GM19023 (cell line): Measurements from ENCODE around the gene ATP6V1C2.
"Not testable (repeated sequence)": the region's sequence is repeated elsewhere in the genome, so short reads cannot be mapped to it uniquely, and the experiment has no call there.

Experiments
- ATAC-seq: cut with Tn5 transposase; IDR thresholded peaks from one replicate; pipeline ENCODE4 v1.9.1; 2021; ENCODE audit warnings: mild to moderate bottlenecking, moderate library complexity; ENCODE audit not compliant: unreplicated experiment

Gene ATP6V1C2

DNA sequence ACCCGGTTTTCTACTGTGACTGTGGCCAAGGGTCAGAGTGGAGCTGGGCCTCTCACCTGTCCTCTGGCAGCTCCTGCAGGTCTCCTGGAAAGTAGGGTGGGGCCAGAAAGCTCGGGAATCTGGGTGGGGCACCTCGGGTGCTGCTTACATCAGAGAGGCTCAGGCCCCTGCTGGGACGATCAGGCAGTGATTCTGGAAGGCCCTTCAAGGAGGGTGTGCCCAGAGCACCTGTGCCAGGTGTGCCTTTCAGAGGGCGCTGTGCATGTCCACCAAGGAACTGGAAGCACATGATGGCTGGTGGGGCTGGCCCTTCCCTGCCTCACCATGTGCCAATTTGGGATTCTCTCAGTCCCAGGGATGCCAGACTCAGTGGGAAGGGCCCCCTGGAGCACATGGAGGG, 44.0 kb downstream of the ATP6V1C2 start:
- no peak for ATAC-seq

DNA sequence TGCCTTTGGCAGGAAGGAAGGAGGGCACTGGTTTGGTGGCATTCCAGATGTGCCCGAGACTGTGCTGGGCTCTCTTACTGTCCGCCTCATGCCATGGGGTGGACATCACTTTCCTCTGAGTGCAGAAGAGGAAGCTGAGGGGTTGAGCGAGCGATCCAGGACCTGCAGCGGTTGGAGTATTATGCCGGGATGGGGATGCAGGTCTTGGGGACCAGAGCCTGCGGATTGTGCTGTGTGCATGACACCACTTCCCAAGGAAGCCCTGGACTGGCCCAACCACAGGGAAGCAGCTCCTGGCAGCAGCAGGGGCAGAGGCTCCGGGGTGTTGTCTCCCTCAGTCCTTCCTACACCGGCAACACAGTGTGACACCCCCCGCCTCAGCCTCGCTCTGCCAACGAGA, 44.5 kb downstream of the ATP6V1C2 start:
- no peak for ATAC-seq

DNA sequence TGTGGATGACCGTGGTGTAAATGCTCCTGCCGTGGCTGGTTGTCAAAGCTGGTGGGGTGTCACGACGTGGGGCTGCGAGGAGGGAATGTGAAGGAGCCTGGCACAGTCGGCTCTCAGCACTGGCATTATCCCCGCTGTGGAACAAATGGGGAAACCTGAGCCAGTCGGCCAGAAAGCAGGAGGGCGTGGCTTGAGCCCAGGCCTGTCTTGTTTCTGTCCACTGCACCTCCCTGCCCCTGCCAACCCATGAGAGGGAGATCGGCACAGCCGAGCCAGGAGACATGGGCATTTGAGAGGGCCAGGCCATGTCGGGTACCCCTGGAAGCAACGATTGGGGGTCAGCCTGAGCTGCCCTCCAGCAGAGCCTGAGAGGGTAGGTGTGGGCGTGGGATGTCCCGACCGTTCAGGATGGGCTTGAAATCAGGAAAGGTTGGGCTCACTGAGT, 46.7 kb downstream of the ATP6V1C2 start:
- no peak for ATAC-seq

DNA sequence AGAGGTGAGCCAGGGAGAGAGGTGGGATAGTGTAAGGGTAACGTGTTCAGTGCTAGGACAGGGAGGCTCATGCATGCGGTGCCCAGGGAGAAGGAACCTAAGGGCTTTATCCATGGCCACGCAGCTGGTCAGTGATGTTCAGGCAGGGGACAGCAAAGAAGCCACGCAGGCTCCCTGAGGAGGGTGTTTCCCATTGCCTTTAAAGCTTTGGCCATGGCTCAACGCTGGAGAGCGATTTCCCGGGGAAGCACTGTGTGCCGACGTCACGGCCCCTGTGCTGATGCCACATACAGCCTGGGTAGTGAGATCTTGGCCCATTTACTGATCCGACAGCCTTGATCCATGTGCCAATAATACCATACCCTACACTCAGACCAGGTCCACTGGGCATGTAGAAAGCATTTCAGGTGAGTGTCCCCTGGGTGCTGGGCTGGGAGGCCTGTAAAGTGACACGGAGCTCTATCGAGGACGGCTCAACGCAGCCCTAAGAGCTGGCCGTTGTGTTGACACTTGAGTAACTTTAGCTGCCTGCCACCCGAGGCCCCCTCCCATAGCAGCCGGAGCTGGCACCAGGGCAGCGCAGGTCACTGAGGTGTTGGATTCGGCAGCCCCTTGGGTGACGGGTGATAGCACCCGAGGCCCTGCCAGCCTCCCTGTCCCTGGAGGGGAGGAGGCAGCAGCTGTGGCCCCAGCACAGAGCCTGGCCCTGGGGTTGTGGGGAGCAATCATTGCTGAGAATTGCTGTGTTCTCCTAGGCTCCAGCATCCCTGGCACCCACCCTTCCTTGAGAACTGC, 49.7 kb downstream of the ATP6V1C2 start:
- no peak for ATAC-seq

DNA sequence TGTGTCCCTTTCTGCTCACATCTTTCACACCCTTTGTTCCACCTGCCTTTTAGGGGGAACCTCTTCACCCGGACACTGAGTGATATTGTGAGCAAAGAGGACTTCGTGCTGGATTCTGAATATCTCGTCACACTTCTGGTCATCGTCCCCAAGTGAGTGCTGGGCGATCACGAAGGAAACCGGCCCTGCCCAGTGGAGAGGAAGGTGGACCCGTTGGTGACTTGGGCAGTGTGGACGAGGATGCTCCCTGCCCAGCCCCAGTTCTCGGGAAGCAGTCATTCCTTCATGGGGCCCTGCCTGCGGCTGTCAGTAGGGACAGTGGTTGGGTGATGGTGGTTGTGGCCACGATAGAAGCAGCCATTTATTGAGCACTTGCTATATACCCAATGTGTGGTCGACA, 50.4 kb downstream of the ATP6V1C2 start:
- no peak for ATAC-seq

DNA sequence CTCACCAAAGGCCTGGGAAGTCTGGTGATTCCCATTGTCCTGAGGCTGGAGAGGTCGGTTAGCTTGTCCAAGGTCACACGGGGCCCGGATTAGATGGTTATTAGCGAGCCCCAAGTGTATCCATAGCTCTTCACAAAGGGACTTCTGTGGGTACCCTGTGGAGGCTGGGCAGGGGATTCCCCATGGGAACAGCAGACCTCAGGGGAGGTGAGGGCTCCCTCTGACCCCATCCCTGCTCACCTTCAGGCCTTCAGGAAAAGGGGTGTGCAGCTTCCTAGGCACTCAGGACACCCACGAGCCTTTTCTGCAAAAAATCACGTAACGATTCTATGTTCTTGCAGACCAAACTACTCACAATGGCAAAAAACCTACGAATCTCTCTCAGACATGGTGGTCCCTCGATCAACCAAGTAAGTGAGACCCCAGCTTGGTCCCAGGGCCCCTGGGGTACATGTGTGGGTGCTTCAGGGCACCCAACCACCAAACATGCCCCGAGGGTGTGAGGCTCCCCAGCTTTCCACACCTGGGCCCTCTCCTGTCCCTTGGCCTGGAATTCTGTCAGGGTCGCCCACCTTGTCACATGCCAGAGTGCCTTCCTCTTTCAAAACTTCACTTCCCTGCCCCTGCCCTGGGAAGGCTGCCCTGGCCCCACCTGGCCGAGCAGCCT, 50.9 kb downstream of the ATP6V1C2 start:
- no peak for ATAC-seq

DNA sequence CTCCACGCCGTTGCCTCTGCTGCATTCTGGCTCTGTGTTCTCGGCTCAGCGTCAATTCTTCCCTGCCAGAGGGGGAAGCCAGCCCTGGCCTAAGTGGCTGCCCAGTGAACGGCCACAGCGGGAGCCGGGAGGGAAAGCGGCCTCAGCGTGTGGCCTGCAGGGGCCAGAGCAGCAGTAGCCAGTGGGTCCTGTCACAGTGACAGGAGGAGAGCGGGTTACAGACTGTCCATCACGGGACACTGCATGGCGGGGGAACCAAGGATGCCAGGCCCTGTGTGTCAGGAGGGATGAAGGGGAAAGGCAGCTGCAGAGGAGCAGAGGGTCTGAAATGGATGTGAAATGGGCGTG, 51.4 kb downstream of the ATP6V1C2 start:
- ATAC-seq, result no peak

DNA sequence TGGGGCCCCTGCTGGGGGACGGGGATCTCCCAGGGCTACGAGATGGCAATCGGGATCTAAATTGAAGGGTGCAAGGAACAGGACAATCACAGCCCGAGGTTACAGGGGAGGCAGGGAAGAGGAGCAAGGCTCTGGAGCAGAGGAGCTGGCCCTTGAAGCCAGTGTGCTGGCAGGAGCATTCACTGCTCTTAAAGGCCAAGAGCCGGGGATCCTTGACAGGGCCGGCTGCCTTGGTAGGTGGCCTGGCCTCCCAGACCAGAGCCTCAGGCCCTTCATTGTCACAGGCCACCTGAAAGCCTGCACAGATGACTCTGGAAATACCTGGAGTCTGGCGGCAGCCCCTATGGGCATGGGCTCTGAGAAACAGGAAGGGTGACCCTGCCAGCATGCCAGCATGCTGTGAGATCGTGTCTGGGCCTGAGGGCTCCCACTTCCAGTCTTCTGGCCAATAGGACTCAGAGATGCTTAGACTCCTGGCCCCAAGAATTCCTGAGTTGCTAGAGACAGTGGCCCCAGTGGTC, 52.5 kb downstream of the ATP6V1C2 start:
- ATAC-seq, result no peak

DNA sequence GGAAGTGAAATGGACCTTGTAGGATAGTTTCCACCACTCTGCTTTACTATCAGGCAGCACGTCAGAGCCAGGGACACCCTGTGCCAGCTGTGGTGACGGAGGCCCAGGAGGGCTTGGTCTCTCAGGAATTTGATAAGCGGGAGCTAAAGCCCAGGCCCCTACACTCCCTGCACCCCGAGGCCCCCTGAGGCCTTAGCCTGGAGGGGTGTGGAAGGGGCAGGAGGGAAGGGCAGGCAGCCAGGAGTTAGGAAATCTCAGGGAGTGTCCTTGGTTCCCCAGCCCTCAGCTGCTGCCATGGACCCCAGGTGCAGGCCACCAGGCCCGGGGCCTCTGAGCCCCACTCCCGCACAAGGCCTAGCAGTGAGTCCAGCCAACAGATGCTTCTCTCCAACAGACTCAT, 53.0 kb downstream of the ATP6V1C2 start:
- no peak for ATAC-seq

DNA sequence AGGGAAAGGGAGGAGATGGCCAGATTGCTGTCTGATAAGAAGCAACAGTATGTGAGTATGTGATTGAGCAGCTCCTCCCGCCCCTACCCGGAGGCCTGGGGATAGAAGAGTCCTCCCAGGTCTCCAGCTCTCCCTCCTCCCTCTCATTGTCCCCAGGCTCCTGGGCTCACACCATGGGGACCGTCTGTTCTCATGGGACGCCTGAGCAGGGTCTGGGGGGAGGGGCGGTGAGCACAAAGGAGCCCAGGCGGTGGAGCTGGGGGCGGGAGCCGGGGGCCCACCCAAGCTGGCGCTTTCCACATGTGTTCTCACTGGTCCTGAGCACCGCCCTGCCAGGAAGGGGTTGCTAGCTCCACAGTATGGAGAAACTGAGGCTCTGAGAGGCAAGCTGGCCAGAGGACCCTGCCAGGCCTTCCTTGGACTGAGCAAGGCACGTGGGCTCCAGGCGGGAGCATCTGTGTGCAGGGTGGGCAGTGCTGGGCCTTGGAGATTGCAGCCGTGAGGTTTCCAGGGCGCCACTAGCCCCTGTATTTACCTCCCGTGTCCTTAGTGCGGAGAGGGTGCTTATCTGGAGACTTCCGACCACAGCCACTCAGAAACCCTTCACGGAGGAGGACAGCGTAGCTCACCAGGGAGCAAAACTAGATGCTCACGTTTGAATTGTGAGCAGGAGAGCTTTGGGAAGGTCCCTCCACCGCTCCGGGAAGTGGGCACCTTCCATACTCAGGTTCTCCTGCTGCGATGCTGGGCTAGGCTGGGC, 53.8 kb downstream of the ATP6V1C2 start:
- ATAC-seq, result no peak

DNA sequence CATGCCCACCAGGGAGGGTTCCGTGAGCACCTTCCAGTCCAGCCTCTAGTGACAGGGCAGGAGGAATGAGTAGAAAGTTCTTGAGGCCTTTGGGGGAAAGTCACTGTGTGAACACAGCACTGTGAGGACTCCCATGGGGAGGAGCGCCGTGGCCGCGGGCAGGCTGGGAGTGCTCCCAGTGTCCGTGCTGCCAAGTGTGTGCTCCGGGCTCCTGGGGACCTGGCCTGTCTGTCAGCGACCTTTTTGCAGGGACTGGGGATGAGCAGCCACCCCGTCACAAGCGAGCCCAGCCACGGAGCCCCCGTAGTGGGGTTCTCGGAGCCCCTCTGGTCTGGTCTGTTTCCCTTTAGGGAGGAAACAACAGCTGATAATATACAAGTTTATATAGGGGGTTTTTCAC, 54.4 kb downstream of the ATP6V1C2 start:
- ATAC-seq, result no peak

DNA sequence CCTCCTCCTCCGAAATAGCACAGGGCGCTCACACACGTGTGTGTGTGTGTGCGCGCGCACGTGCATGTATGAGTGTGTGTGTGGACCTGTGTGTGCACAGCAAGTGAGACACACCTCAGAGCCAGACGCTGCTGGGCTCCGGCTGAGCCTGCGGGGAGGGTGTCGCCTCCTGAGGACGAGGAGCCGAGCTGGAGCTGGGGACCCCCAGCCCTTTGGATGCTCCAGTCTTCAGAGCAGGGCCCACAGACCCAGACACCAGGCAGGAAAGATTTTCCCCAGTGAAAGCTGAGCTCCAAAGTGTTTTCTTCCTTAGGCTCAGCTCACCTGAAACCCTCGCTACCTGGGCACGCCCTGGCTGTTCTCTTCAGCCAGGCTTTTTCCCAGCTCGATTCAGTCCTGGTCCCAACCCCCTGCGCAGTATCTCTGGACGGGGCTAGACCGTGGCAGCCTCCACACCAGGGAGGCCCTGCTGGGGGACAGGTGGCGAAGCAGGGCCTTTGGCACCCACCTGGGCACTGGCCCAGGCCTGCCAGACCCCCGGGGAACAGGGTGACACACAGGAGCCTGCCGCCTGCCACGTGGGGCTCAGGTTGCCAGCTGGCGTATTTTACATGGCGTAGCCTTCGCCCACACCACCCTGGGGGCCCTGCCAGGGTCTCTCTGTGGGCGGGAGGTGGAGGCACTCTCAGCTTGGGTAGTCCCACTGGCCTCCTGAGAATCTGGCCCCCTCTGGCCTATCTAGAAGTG, 55.0 kb downstream of the ATP6V1C2 start:
- no peak for ATAC-seq

DNA sequence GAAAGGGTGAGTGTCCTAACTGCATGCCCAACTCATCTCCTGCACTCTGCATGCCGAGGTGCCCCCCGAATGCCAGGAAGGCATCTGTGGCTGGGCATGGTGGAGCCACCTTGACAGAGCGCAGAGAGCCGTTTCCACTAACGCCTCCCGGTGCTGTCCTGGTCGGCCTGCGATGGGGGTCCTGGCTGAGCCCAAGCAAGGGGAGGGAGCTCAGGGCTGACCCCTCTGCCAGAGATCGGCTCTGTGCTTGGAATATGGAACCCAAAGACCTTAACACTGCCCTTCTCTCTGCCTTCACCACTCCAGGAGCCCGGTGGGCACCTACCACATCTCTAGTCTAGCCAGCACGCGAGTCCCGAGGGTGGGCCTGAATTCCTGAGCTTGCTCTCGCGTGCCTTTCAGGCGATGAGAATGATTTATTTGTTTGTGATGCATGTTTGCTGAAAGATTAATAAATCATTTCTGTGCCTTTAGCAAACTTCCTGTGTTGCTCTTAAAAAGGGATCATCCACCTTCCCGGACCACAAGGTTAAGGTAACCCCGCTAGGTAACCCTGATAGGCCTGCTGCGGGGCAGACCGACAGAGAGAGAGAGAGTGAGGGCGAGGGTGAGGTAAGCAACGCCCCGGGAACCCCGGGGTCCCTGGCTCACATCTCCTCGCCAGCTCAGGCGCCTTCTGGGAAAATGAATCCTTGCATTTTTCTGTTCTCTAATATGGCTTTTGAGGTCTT, 55.8 kb downstream of the ATP6V1C2 start:
- no peak for ATAC-seq

DNA sequence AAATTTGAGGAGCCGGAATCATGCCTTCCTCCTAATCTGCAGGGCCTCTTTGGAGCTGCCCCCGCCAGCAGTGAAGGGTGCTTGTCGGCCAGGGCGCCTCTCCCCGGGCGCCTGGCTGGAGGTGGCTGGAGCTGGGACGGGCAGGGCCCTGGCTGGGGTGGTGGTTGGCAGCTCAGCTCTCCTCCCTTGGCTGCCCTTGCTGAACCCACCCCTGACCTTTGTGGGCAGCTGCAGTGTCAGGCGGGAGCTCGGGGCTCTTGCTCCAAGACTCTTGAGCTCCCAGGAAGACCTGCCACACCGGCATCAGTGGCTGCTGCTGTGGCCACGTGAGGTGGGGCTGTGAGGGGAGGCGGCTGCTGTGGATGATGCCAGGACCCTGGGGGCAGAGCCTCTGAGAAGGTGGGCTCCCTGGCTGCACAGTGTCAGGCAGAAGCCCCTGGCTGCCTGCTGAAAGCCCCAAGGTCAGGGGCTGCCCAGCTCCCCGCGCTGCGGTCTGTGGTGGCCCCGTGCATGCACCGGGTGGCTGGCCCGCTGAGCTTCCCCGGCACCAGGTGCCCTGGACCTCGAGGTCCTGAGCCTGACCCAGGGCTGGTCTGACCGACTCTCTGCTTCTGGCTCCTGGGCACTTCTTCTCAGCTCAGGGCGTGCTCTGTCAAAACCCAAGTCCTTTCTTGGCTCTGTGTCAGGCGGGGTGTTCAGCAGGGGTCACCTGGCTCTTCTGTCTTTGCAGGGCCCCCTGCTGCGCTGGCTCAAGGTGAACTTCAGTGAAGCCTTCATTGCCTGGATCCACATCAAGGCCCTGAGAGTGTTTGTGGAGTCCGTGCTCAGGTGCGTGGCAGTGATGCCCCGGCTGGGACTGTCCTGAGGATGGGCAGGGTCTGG, 56.7 kb downstream of the ATP6V1C2 start:
- no peak for ATAC-seq

DNA sequence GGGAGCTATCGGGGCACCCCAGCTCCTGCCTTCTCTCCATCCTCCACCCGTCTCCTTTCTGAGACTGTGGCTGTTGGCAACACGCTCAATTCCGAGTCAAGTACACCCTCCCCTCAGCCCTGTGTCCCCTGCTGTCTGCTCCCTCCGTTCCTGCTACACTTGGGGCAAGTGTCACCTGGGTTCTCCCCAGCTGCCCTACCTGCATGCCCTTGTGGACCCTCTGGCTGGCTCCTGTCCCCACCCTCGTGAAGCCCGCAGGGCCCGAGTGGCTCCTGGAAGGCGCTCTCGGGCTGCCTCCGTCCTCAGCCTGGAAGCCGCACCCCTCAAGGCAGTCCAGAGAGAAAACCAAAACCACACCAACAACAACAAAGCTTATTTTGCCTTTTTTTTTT, 57.3 kb downstream of the ATP6V1C2 start:
- no peak for ATAC-seq

DNA sequence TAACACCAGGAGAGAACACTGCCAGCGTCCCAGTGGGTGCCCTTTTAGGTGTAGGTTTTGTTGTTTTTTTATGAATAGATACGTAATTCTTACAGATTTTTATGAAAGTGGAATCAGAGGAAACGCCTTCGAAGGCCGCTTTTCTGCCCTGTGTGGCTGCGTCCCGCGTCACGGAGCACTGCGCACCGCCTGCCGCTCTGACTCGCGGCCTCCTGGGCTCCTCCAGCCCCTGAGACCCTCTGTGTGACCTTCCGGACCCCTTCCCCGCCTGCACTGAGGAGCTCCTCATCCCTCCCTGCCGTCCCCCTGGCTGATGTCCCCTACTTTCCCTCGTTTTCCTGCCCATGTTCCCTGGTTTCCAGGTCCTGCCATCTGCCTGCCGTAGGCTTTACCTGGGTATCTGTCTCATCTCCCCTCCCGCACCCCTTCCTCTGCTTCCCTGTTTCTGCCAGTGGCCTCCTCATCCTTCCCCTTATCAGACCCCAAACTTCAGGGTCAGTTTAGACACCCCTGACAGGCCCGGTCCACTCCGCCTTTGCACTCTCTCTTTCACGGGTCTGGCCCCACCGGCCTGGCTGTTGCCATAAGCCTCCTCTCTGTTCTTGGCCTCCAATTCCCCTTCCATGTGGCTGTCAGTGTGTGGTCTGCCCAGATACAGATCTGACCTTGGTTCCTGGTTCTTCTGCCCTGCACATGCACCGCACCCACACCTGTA, 58.5 kb downstream of the ATP6V1C2 start:
- ATAC-seq, result no peak

DNA sequence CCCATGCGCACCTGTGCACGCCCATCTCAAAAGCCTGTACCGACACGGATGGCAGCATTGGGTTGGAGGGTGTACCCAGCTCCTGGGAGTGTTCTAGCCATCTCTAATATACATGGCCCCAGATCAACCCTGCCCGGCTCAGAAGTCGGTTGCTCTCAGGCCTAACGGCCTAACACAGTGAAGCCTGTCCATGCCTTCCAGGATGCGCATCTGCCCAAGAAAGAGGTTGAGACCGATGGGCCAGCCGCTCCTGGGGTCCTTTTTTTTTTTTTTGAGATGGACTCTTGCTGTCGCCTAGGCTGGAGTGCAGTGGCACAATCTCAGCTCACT, 59.0 kb downstream of the ATP6V1C2 start:
- no peak for ATAC-seq

DNA sequence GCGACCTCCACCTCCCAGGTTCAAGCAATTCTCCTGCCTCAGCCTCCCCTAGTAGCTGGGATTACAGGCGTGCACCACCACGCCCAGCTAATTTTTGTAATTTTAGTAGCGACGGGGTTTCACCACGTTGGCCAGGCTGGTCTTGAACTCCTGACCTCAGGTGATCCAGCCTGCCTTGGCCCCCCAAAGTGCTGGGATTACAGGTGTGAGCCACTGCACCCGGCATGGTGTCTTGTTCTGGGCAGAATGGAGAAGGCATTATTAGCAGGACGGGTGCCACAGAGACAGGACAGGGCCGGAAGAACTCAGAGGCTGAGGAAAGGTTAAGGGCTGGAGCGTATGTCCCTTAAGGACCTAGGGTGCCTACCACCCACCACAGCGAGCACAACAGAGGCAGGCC, 59.4 kb downstream of the ATP6V1C2 start:
- ATAC-seq, result not testable (repeated sequence)

DNA sequence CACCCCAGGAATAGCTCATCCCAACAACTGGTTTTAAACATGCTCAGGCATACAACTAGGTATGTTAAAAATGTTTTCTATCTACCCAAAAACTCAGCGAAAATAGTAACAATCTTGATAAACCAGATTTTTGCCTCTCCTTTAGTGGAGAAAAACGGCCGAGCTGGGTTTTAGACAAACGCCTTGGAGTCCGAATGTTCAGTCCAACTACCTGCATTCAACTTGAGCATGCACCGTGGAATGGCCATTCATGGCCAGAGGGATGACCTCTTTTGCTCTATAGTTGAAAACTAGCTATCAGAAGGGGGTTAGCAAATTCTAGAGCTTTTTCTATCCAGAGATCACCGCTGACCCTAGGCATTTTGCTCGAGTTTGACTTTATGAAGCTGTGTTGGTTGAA, 60.3 kb downstream of the ATP6V1C2 start:
- no peak for ATAC-seq
